Heart right ventricle (tissue), 16 donors: ENCODE results near the gene MAGEB4. TPM values are rescaled to one million over a fixed set of nuclear protein-coding genes. Genes with fewer than 3 reads are reported as not detected.
"Not testable (repeated sequence)": the region's sequence is repeated elsewhere in the genome, so short reads cannot be mapped to it uniquely, and the experiment has no call there.

ENCODE experiments used
- ATAC-seq, 8 donors: fragments of 200-7000 bp; cut with Tn5 transposase; one replicate each; pipeline ENCODE4 v1.9.1; 2020; ENCODE audit warnings: mild to moderate bottlenecking in 8 of 8, moderate library complexity in 8 of 8, moderate number of reproducible peaks in 1 of 8
- DNase-seq, 2 donors: peaks; one replicate each; pipeline ENCODE4 v3.0.0-alpha.2; 2020
- H3K27ac ChIP-seq, 10 donors: fragments of 200-600 bp; sonication (generic) in 2 of 10; one replicate each; pipeline versions ENCODE4 v1.5.0 to v1.8.0; 2020 to 2022; ENCODE audit warnings: mild to moderate bottlenecking in 3 of 10
- H3K27me3 ChIP-seq, 7 donors: fragments of 200-600 bp; one replicate each; pipeline ENCODE4 v1.8.0; 2021 to 2022; ENCODE audit warnings: mild to moderate bottlenecking in 2 of 7
- H3K36me3 ChIP-seq, 9 donors: fragments of 200-600 bp; sonication (generic) in 1 of 9; one replicate each; pipeline versions ENCODE4 v1.5.0 to v1.8.0; 2020 to 2022; ENCODE audit warnings: mild to moderate bottlenecking in 2 of 9
- H3K4me1 ChIP-seq, 9 donors: fragments of 200-600 bp; sonication (generic) in 1 of 9; one replicate each; pipeline versions ENCODE4 v1.5.0 to v1.8.0; 2020 to 2022; ENCODE audit warnings: mild to moderate bottlenecking in 4 of 9
- H3K4me3 ChIP-seq, 10 donors: fragments of 200-600 bp; sonication (generic) in 2 of 10; one replicate each; pipeline versions ENCODE4 v1.5.0 to v1.8.0; 2020 to 2022; ENCODE audit warnings: mild to moderate bottlenecking in 7 of 10, moderate library complexity in 2 of 10
- H3K9me3 ChIP-seq, 11 donors: fragments of 200-600 bp in 10 of 11; sonication (generic) in 2 of 11; one replicate each; pipeline versions ENCODE4 v1.5.0 to v1.8.0; 2013 to 2022; ENCODE audit warnings: mild to moderate bottlenecking in 2 of 11, control low read depth in 1 of 11, moderate library complexity in 1 of 11
- CTCF ChIP-seq, 9 donors: fragments of 200-600 bp; sonication (generic) in 2 of 9; IDR thresholded peaks; one replicate each; pipeline versions ENCODE4 v1.5.0 to v1.8.0; 2021 to 2022; ENCODE audit warnings: antibody characterized with exemption in 9 of 9, mild to moderate bottlenecking in 5 of 9, moderate library complexity in 1 of 9
- WGBS, 2 donors: extraction: QIAGEN DNeasy Blood & Tissue Kit; methylation state at CpG; one replicate each; pipeline ENCODE4 v1.1.7; 2013; ENCODE audit warnings: inconsistent platforms in 1 of 2; 5-methylcytosine and 5-hydroxymethylcytosine counted together
- intact Hi-C, 10 donors: fragments of 100-400 bp; cut with DNase I; formaldehyde crosslinking; loops; one replicate each; pipeline versions ENCODE4 v1.11.1 to v1.14.2; 2022
- long read RNA-seq, 3 donors: library from polyadenylated mRNA; unstranded; transcript quantifications; one replicate each; pipeline ENCODE4 v2.0.0, GENCODE V29; 2020 to 2021
- polyA plus RNA-seq, 2 donors: library from polyadenylated mRNA; stranded (reverse); fragments of 200-250 nt; gene quantifications; one replicate each; pipeline ENCODE4 v1.2.3, GENCODE V29; 2013
- total RNA-seq, 10 donors: library from RNA; stranded (reverse); fragmentation: NEBNext Ultra II Directional in 3 of 10; extraction: Animal tissue kit (Norgen Biotek cat#: 25700) in 3 of 10; gene quantifications; one replicate each; pipeline versions ENCODE4 v1.2.1 to v1.2.4, GENCODE V29; 2021 to 2023
- donor health status: Arrhythmogenic right ventricular cardiomyopathy.
- donor health status: ischemic (EF 13 %, LVEDD 7.1; RV severe dilation, severe dysfunction).
- donor health status: healthy with polysubstance abuse.
- donor health status: DM: no; HTN: yes; CAD: no.
- donor health status: DM: no; HTN: no; CAD: no.
- donor health status: ischemic (EF 25% LVEDD 6.9; RV normal size, moderate dysfunction).
- donor health status: ischemic (EF 25% LVEDD 5.7; RV mildly dilated, moderate dysfunction).
- donor health status: healthy.
- donor health status: DM: yes; HTN: yes; CAD: no.
- donor health status: Ischemic cardiomyopathy.
- donor health status: ischemic (EF 35%, LVEDD 5.7; RV mildly dilated, moderate dysfunction).
- donor health status: nonischemic (EF 11% LVEDD 7.7; RV severe dilation, severe dysfunction).
- donor health status: DM: yes; HTN: yes; CAD: no.
- donor health status: PGD.
- donor health status: ischemic (EF 29% LVEDD 5.4; RV normal size, mild dysfunction).
- donor health status: nonischemic (EF 23%, LVEDD 6.1; RV moderate dilation, normal function).

The MAGEB4 gene
- total RNA-seq (not detected), polyA plus RNA-seq (not detected)
- long read RNA-seq, donor 1: 0 reads
- long read RNA-seq, donor 2: 0 reads
- long read RNA-seq, donor 3: 0 reads

- DNase-seq (no peak), ATAC-seq (no peak)
- Histone ChIP-seq H3K27me3 (peaks cover 0 to 4% (median 0%) of the 10 kb centered on the region in 7 donors), H3K36me3 (no peaks in the 10 kb centered on the region), H3K9me3 (no peaks in the 10 kb centered on the region), H3K4me1 (no peaks in the 10 kb centered on the region), H3K27ac (no peak within 1 kb of the TSS), H3K4me3 (no peak within 1 kb of the TSS)
- intact Hi-C loops: no loop called here
- no peak for TF ChIP-seq CTCF (IDR thresholded peaks at IDR 0.05)
- 90 to 91% methylated on average over 10 of the region's 10 CpGs for WGBS, 2 donors
Observed at GRCh38 chrX:30241724-30242415, at the start of gene MAGEB4. Gene MAGEB4, plus strand, starts transcription at chrX:30242000. Its CDS starts 136 bp downstream, at chrX:30242136.

- WGBS, 2 donors: 60 to 80% methylated on average over 5 to 6 of the region's 6 CpGs
- H3K4me1 ChIP-seq, H3K4me3 ChIP-seq, DNase-seq, ATAC-seq, H3K36me3 ChIP-seq, H3K9me3 ChIP-seq, intact Hi-C loops, H3K27ac ChIP-seq: not testable (repeated sequence)
- peaks cover 0 to 24% (median 0%) of the 10 kb centered on the region in 7 donors for H3K27me3 ChIP-seq
Observed at GRCh38 chrX:30193910-30194309, 47.9 kb upstream of the MAGEB4 start.

GRCh38 chrX:30196322-30196721 lies 45.5 kb upstream of the MAGEB4 start:
- H3K36me3 ChIP-seq: no peaks in the 10 kb centered on the region
- H3K9me3 ChIP-seq: no peaks in the 10 kb centered on the region
- no peaks in the 10 kb centered on the region for H3K4me1 ChIP-seq
- intact Hi-C loops: no loop called here
- DNase-seq (no peak), ATAC-seq (no peak)
- no peak for TF ChIP-seq CTCF (IDR thresholded peaks at IDR 0.05)
- 4 to 8% methylated on average over 1 of the region's 1 CpG for WGBS, 2 donors
- H3K27me3 ChIP-seq: peaks cover 0 to 12% (median 0%) of the 10 kb centered on the region in 7 donors
- H3K4me3 ChIP-seq: no peak overlapping the region
- no peak overlapping the region for H3K27ac ChIP-seq

GRCh38 chrX:30212172-30212571 lies 29.6 kb upstream of the MAGEB4 start:
- intact Hi-C loops: no loop called here
- H3K4me3 ChIP-seq: no peak overlapping the region
- no peaks in the 10 kb centered on the region for H3K36me3 ChIP-seq
- no peaks in the 10 kb centered on the region for H3K4me1 ChIP-seq
- DNase-seq (no peak), ATAC-seq (no peak)
- TF ChIP-seq CTCF (IDR thresholded peaks at IDR 0.05): no peak
- WGBS, 2 donors: 79 to 83% methylated on average over 2 of the region's 2 CpGs
- peaks cover 0 to 7% (median 0%) of the 10 kb centered on the region in 7 donors for H3K27me3 ChIP-seq
- no peak overlapping the region for H3K27ac ChIP-seq
- H3K9me3 ChIP-seq: no peaks in the 10 kb centered on the region

GRCh38 chrX:30215357-30215843 lies 26.4 kb upstream of the MAGEB4 start, which contains the start of gene MAGEB2:
Gene MAGEB2, plus strand, starts transcription at chrX:30215563. Its CDS starts 3,018 bp downstream, at chrX:30218581.
- H3K9me3 ChIP-seq: no peaks in the 10 kb centered on the region
- ATAC-seq: no peak
- no peak within 1 kb of the TSS for H3K27ac ChIP-seq
- TF ChIP-seq CTCF (IDR thresholded peaks at IDR 0.05): no peak
- H3K27me3 ChIP-seq: peaks cover 0 to 7% (median 0%) of the 10 kb centered on the region in 7 donors
- H3K4me3 ChIP-seq: no peak within 1 kb of the TSS
- no peaks in the 10 kb centered on the region for H3K36me3 ChIP-seq
- no peak for DNase-seq
- intact Hi-C loops: no loop called here
- no peaks in the 10 kb centered on the region for H3K4me1 ChIP-seq
- 94 to 96% methylated on average over 25 to 29 of the region's 29 CpGs for WGBS, 2 donors
